ENCODE data around the gene IQCE.

IQCE gene

DNA sequence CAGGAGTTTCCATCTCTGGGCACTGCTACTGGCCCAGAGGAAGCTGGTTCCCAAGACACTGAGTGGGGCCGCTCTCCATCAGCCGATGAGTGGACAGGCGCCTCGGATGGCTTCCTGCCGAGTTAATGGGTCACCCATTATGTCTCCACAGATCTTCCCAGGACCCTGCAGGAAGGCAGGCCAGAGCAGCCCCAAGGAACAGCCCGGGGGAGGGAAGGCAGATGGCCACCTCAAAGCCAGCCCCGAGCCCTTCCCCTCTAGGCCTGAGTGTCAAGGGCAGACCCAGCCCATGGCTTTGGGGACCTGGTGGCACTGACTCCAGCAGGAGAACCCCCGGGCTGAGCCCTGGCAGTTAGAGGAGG, 42.6 kb upstream of the IQCE start:
- Histone ChIP-seq H3K27me3 (peaks cover 41% of the 10 kb centered on the region), H3K4me1 (ENCODE audit: control insufficient read depth in 1 of 2, insufficient read depth in 1 of 2, low read depth in 1 of 2, low read length in 1 of 2) (peaks cover 34 to 36% of the 10 kb centered on the region in 2 experiments), H3K27ac (no peak overlapping the region), H3K4me3 (ENCODE audit: low read depth in 1 of 2, low read length in 1 of 2) (no peak overlapping the region), H3K9me3 (no peaks in the 10 kb centered on the region), H3K36me3 (no peaks in the 10 kb centered on the region)
- TF ChIP-seq, protein P1, sequence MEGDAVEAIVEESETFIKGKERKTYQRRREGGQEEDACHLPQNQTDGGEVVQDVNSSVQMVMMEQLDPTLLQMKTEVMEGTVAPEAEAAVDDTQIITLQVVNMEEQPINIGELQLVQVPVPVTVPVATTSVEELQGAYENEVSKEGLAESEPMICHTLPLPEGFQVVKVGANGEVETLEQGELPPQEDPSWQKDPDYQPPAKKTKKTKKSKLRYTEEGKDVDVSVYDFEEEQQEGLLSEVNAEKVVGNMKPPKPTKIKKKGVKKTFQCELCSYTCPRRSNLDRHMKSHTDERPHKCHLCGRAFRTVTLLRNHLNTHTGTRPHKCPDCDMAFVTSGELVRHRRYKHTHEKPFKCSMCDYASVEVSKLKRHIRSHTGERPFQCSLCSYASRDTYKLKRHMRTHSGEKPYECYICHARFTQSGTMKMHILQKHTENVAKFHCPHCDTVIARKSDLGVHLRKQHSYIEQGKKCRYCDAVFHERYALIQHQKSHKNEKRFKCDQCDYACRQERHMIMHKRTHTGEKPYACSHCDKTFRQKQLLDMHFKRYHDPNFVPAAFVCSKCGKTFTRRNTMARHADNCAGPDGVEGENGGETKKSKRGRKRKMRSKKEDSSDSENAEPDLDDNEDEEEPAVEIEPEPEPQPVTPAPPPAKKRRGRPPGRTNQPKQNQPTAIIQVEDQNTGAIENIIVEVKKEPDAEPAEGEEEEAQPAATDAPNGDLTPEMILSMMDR (IDR thresholded peaks at IDR 0.05): no peak

DNA sequence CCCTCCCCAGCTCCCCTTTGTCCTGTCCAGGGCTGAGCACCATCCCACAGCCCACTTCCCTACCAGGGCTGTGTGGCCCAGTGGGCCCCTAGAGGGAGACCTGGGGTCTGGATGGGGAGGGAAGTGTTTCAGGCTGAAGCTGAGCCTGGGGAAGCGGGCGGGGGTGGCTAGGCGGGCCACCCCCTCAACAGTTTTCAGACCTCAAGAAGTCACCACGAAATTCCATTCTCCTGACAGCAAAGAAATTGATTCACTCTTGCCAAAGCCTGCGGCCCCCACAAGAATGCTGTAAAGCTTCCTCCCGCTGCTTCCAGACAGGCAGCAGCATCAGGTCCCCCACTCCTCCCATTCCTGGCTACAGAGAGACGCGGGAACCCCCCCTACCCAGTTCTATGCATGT, 41.8 kb upstream of the IQCE start:
- Histone ChIP-seq H3K4me1 (ENCODE audit: control insufficient read depth in 1 of 2, insufficient read depth in 1 of 2, low read depth in 1 of 2, low read length in 1 of 2) (peaks cover 34 to 36% of the 10 kb centered on the region in 2 experiments), H3K4me3 (ENCODE audit: low read depth in 1 of 2, low read length in 1 of 2) (no peak overlapping the region), H3K9me3 (no peaks in the 10 kb centered on the region), H3K27me3 (peaks cover 50% of the 10 kb centered on the region), H3K27ac (no peak overlapping the region), H3K36me3 (no peaks in the 10 kb centered on the region)
- TF ChIP-seq, protein P1 (IDR thresholded peaks at IDR 0.05): no peak

DNA sequence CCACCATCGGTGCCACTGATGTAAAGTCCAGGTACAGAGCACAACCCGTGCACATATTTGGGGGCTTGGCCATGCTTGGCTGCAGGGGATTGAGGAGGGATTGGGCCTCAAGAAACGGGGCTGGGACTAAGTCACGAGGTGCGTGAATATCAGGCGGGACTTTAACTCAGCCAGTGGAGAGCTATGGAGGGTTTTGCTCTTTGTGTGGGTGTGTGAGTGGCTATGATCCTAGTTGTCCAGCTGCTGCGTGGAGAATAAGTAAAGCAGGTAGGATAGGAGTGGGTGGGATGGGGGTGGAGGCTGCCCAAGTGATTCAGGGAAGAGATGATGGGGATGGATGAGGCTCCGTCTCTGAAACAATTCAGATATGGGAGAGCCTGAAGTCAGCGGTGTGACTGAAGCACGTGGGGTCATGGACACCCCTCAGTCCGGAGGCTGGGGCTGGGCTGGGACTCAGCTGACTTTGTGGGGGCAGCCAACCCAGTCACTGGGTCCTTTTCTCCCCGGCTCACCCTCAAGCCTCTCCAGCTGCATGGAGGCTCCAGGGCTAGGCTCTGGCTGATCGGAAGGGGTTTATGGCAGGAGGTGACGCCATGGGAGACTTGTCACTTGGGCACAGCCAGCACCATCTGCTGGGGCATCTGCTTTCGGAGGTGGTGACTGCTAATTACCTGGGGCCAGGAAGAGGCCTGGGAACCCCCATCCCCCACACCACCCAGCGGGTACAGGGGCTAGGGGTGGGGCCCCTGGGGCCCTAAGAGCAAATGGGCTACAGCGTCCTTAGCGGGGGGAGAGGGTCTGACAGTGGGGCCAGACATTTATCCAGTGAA, 40.9 kb upstream of the IQCE start:
- Histone ChIP-seq H3K4me1 (ENCODE audit: control insufficient read depth in 1 of 2, insufficient read depth in 1 of 2, low read depth in 1 of 2, low read length in 1 of 2) (peaks cover 37 to 40% of the 10 kb centered on the region in 2 experiments), H3K9me3 (no peaks in the 10 kb centered on the region), H3K4me3 (ENCODE audit: low read depth in 1 of 2, low read length in 1 of 2) (no peak overlapping the region), H3K36me3 (no peaks in the 10 kb centered on the region), H3K27ac (no peak overlapping the region), H3K27me3 (peaks cover 58% of the 10 kb centered on the region)
- TF ChIP-seq, protein P1 (IDR thresholded peaks at IDR 0.05): no peak

DNA sequence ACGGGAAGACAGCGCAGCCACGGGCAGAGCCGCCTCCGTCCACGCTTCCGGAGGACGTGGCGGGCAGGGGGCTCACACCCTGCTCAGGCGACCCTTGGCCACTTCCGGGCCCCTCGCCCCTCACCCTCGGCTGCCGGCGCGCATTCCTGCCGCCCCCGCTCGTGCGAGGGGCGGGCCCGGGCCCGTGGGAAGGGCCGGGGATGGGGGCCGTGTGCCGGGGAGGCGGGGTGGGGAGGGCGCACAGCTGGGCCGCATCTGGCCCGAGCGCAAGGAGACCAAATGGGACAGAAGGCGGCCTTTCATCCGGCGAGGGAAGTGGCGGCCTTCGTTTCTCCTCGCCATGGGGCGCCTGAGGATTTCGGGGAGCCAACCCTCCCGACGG, 40.1 kb upstream of the IQCE start:
- TF ChIP-seq, protein P1 (IDR thresholded peaks at IDR 0.05): no peak
- peak overlapping the region; percentile 69 to 70 for H3K4me3 ChIP-seq (ENCODE audit: low read depth in 1 of 2, low read length in 1 of 2)

DNA sequence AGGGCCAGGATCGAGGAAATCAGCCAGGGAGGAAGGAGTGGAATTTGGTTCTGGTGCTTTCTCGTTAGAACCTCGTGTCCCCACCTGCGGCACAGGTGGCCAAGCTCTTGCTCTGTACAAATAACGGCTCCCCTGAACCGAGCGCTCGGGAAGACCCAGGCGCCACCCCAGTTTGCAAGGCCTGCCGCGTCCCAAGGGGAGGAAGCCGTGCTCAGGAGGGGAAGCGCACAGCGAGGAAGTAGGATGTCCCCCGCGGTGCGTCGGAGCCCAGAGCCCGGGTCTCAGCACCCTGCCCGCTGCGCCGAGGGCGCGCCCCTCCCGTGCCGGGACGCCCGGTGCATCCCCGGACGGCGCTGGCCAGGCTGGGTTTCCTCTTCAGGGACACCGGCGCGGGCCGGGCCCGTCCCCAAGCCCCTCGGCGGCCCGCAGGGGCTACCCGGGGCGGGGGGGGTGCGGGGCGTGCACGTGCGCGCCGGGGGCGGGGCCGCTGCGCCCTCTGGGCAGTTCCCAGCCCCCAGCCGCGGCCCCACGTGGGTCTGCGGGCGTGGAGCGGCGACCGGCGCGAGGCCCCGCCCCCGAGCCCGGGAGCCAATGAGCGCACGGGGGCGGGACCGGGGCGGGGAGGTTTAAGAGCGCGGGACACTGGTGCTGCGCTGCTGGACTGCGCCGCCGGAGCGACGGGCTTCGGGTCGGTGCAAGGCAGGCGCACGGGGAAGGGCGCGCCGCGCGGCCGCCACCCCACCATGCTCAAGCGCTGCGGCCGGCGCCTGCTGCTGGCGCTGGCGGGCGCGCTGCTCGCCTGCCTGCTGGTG, 39.5 kb upstream of the IQCE start, which contains the start of gene LFNG:
Gene LFNG, plus strand, starts transcription at position 656 of the 812 bp plus-strand sequence. Its CDS starts 88 bp downstream, at position 744.
- H3K4me3 ChIP-seq (ENCODE audit: low read depth in 1 of 2, low read length in 1 of 2): peak within 1 kb of the TSS; percentile 69 to 70
- no peaks in the 10 kb centered on the region for H3K9me3 ChIP-seq
- peak within 1 kb of the TSS; percentile 60 for H3K27ac ChIP-seq
- TF ChIP-seq, protein P1 (IDR thresholded peaks at IDR 0.05): peak; percentile 51
- peaks cover 71% of the 10 kb centered on the region for H3K27me3 ChIP-seq
- no peaks in the 10 kb centered on the region for H3K36me3 ChIP-seq
- peaks cover 51 to 54% of the 10 kb centered on the region in 2 experiments for H3K4me1 ChIP-seq (ENCODE audit: control insufficient read depth in 1 of 2, insufficient read depth in 1 of 2, low read depth in 1 of 2, low read length in 1 of 2)

More for the DNA sequence above, 40.1 kb upstream of the IQCE start:
- peak overlapping the region; percentile 60 for H3K27ac ChIP-seq
- H3K4me1 ChIP-seq (ENCODE audit: control insufficient read depth in 1 of 2, insufficient read depth in 1 of 2, low read depth in 1 of 2, low read length in 1 of 2): peaks cover 45 to 48% of the 10 kb centered on the region in 2 experiments
- H3K9me3 ChIP-seq: no peaks in the 10 kb centered on the region
- H3K36me3 ChIP-seq: no peaks in the 10 kb centered on the region
- peaks cover 67% of the 10 kb centered on the region for H3K27me3 ChIP-seq
